PC-3 (cell line): ENCODE measurements around the gene HOXC10. TPM values are rescaled to one million over a fixed set of nuclear protein-coding genes. Genes with fewer than 3 reads are reported as not detected.

Source experiments
- ATAC-seq: fragments of 200-7000 bp; cut with Tn5 transposase; 2 replicates; pipeline ENCODE4 v1.9.1; 2020; ENCODE audit warnings: mild to moderate bottlenecking, moderate library complexity
- BruUV-seq: library from RNA; stranded (reverse); fragments of 400-500 nt; replicated peaks from 2 replicates; lab custom pipeline; 2021; lab: Mats Ljungman, UMichigan
- CTCF ChIA-PET: fragments of 300-600 bp; sonication (Branson Sonifier 250); formaldehyde crosslinking; loops from one replicate; lab custom pipeline; 2022; ENCODE audit warnings: antibody characterized with exemption; lab: Charles Lee
- POLR2A ChIA-PET: fragments of 300-600 bp; sonication (Branson Sonifier 250); formaldehyde crosslinking; loops from one replicate; lab custom pipeline; 2022; ENCODE audit warnings: antibody characterized with exemption; ENCODE audit not compliant: unreplicated experiment; lab: Charles Lee
- DNase-seq: peaks from one replicate; pipeline ENCODE4 v3.0.0-alpha.2; 2015
- H2AFZ ChIP-seq: fragments of 300-600 bp; sonication (generic); 2 replicates; pipeline ENCODE4 v1.6.0; 2016; ENCODE audit warnings: antibody characterized with exemption, low read length
- H3F3A ChIP-seq: fragments of 300-600 bp; sonication (generic); one replicate; pipeline ENCODE4 v1.6.0; 2017; ENCODE audit warnings: antibody characterized with exemption, low read length, control low read depth, mild to moderate bottlenecking; ENCODE audit not compliant: unreplicated experiment
- H3K27ac ChIP-seq: fragments of 300-600 bp; sonication (generic); 2 replicates; pipeline ENCODE4 v1.5.1; 2016; ENCODE audit warnings: mild to moderate bottlenecking, low read length
- H3K27me3 ChIP-seq: fragments of 300-600 bp; sonication (generic); 2 replicates; pipeline ENCODE4 v1.6.1; 2016; ENCODE audit warnings: low read length, mixed read lengths
- H3K36me3 ChIP-seq: fragments of 300-600 bp; sonication (generic); 2 replicates; pipeline ENCODE4 v1.6.1; 2016; ENCODE audit warnings: low read depth, mixed run types, low read length, mixed read lengths
- H3K4me1 ChIP-seq: fragments of 300-600 bp; sonication (generic); 2 replicates; pipeline ENCODE4 v1.5.1; 2016; ENCODE audit warnings: low read length; ENCODE audit not compliant: insufficient read depth
- H3K4me2 ChIP-seq: fragments of 300-600 bp; sonication (generic); 2 replicates; pipeline ENCODE4 v1.6.0; 2016; ENCODE audit warnings: low read length
- H3K4me3 ChIP-seq: fragments of 300-600 bp; sonication (generic); 2 replicates; pipeline ENCODE4 v1.5.1; 2016; ENCODE audit warnings: mild to moderate bottlenecking, low read length, mixed read lengths
- H3K79me2 ChIP-seq: fragments of 300-600 bp; sonication (generic); 2 replicates; pipeline ENCODE4 v1.6.1; 2017; ENCODE audit warnings: low read length, mixed read lengths
- H3K9ac ChIP-seq: fragments of 300-600 bp; sonication (generic); 2 replicates; pipeline ENCODE4 v1.6.0; 2016; ENCODE audit warnings: mild to moderate bottlenecking, low read length
- H3K9me2 ChIP-seq: fragments of 300-600 bp; sonication (generic); replicated peaks from 2 replicates; pipeline ENCODE4 v1.6.1; 2016; ENCODE audit warnings: mixed run types, low read length, mixed read lengths
- H3K9me3 ChIP-seq: fragments of 300-600 bp; sonication (generic); 2 replicates; pipeline ENCODE4 v1.6.1; 2016; ENCODE audit warnings: low read length, mixed read lengths
- H4K20me1 ChIP-seq: fragments of 300-600 bp; sonication (generic); 2 replicates; pipeline ENCODE4 v1.6.1; 2016; ENCODE audit warnings: low read length, mixed read lengths
- EZH2 ChIP-seq: fragments of 300-600 bp; sonication (generic); IDR thresholded peaks from one replicate; pipeline ENCODE4 v1.6.1; 2017; ENCODE audit warnings: antibody characterized with exemption, mild to moderate bottlenecking, low read length; ENCODE audit not compliant: unreplicated experiment
- EZH2phosphoT487 ChIP-seq: fragments of 300-600 bp; sonication (generic); IDR thresholded peaks from 2 replicates; pipeline ENCODE4 v1.6.1; 2018; ENCODE audit warnings: mild to moderate bottlenecking, antibody characterized with exemption, low read length, borderline replicate concordance
- intact Hi-C: fragments of 100-400 bp; cut with micrococcal nuclease; formaldehyde crosslinking; loops from 2 replicates; pipeline ENCODE4 v1.9.0; 2023
- total RNA-seq: library from RNA; depleted of rRNA; stranded (reverse); fragments of >200 nt; gene quantifications from 2 replicates; pipeline ENCODE4 v1.2.3, GENCODE V29; 2014
- TF ChIP-seq, protein P1 (sequence below): fragments of 300-600 bp; sonication (generic); conservative IDR thresholded peaks from 2 replicates; pipeline ENCODE4 v1.5.1; 2017; ENCODE audit warnings: antibody characterized with exemption, low read depth, mild to moderate bottlenecking, low read length

HOXC10 gene
- total RNA-seq, 1 experiment from 2014 or later, result 0.69 TPM

DNA sequence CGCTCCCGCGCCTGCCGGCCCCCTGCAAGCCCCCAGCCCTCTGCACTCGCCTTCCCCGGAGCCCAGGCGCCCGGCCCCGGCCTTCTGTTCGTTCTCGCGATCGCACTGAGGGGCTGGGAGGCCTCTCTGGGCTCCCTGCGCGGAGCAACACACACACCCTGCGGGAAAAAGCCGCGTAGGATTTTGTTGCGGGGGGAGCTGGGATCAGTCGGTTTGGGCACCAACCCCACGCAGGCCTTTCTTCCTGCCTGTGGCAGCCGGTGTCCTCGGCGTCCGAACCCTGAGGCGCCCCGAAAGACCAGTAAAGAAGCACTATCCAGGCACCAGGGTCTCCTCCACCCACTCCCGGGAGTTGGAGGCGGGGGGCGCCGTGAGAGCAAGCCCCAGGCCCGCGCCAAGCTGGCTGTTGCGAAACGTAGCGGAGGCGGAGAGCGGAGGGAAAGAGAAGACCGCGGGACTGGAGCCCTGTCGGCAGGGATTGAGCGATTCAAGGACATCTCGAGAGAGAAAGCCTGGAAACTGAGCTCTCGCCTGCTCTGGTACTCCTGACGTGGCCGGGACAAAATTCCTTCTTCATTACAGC lies 46.0 kb downstream of the HOXC10 start:
- Histone ChIP-seq H2AFZ (no peak overlapping the region), H3K79me2 (peaks cover 18% of the 10 kb centered on the region)
- BruUV-seq, result no TSS peak

DNA sequence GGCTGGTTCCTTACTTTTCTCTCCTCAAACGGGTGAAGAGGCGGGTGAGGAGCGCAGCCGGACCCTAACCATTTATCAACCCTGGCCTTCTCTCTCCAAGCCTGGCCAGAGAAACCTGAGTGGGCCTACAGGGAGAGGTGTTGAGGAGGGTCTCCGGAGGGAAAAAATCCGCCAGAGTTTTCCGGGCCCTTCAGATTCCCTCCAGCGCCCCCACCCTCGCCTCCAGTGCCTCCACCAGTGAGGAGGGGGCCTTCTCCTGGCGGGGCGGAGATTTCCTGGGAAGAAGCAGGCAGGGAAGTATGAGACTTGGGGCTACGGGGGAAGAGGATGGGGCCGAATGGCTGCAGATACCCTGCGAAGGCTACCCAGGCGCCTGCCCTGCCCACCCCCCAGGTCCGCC lies 46.5 kb downstream of the HOXC10 start:
- Histone ChIP-seq H3K9me2 (no peaks in the 10 kb centered on the region), H3K79me2 (peaks cover 17% of the 10 kb centered on the region), H3K4me3 (no peak overlapping the region), H3K27ac (no peak overlapping the region), H3K4me1 (peaks cover 12% of the 10 kb centered on the region), H3K4me2 (no peak overlapping the region), H2AFZ (no peak overlapping the region), H3K9ac (no peak overlapping the region), H3K36me3 (no peaks in the 10 kb centered on the region), H3F3A (no peaks in the 10 kb centered on the region), H3K27me3 (no peaks in the 10 kb centered on the region), H4K20me1 (no peaks in the 10 kb centered on the region), H3K9me3 (no peaks in the 10 kb centered on the region)
- TF ChIP-seq, protein P1, sequence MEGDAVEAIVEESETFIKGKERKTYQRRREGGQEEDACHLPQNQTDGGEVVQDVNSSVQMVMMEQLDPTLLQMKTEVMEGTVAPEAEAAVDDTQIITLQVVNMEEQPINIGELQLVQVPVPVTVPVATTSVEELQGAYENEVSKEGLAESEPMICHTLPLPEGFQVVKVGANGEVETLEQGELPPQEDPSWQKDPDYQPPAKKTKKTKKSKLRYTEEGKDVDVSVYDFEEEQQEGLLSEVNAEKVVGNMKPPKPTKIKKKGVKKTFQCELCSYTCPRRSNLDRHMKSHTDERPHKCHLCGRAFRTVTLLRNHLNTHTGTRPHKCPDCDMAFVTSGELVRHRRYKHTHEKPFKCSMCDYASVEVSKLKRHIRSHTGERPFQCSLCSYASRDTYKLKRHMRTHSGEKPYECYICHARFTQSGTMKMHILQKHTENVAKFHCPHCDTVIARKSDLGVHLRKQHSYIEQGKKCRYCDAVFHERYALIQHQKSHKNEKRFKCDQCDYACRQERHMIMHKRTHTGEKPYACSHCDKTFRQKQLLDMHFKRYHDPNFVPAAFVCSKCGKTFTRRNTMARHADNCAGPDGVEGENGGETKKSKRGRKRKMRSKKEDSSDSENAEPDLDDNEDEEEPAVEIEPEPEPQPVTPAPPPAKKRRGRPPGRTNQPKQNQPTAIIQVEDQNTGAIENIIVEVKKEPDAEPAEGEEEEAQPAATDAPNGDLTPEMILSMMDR, result no peak
- no peak for TF ChIP-seq EZH2
- TF ChIP-seq EZH2phosphoT487, result no peak
- DNase-seq, result no peak
- no peak for ATAC-seq
- ChIA-PET POLR2A (no interaction called here), CTCF (interaction anchor here (1.1 to 2.3 kb wide), 2 partner anchors 160 to 170 kb away, joined by 4 to 20 read pairs; no protein-coding TSS in a partner anchor)
- intact Hi-C loops, result no loop called here
- no TSS peak for BruUV-seq

More for the DNA sequence above, 46.0 kb downstream of the HOXC10 start:
- Histone ChIP-seq H4K20me1 (no peaks in the 10 kb centered on the region), H3K9ac (no peak overlapping the region), H3K4me1 (peaks cover 10% of the 10 kb centered on the region), H3K36me3 (no peaks in the 10 kb centered on the region), H3K9me3 (no peaks in the 10 kb centered on the region), H3K4me3 (no peak overlapping the region), H3K9me2 (no peaks in the 10 kb centered on the region), H3F3A (no peaks in the 10 kb centered on the region), H3K27ac (no peak overlapping the region), H3K27me3 (no peaks in the 10 kb centered on the region), H3K4me2 (no peak overlapping the region)
- TF ChIP-seq EZH2 (no peak), EZH2phosphoT487 (no peak)
- TF ChIP-seq, protein P1, result no peak
- DNase-seq, result no peak
- CTCF ChIA-PET, result interaction anchor here (1.1 to 2.3 kb wide), 2 partner anchors 161 to 171 kb away, joined by 4 to 20 read pairs; no protein-coding TSS in a partner anchor
- no peak for ATAC-seq
- POLR2A ChIA-PET, result no interaction called here
- intact Hi-C loops, result no loop called here

DNA sequence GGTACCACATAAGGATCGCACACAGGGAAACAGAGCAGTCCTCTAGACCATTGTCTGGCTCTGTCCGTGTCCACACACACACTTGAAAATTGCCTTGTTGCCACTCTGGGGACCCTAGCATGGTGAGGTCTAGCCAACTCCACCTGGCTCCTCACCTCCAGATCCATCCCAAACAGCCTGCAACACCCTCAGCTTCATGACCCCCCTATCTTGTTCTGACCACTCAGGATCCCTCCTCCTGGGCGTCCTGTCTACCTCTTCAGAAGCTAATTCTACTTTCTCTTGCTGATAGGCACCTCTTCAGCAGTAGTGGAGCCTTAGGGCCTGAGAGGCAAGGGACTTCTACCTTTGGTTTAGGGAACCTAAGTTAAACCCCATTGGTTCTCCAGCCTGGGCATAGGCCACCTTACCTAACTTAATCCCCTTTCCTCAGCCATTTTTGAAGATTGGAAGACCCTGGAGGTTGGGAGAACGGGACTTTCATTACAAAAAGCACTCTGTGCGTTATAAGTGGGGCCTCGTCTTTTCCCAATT lies 47.2 kb downstream of the HOXC10 start:
- Histone ChIP-seq H4K20me1 (no peaks in the 10 kb centered on the region), H3K9me2 (no peaks in the 10 kb centered on the region), H3K36me3 (no peaks in the 10 kb centered on the region), H2AFZ (no peak overlapping the region), H3K27ac (no peak overlapping the region), H3K79me2 (peaks cover 15% of the 10 kb centered on the region), H3K9me3 (no peaks in the 10 kb centered on the region), H3K27me3 (no peaks in the 10 kb centered on the region), H3K4me2 (no peak overlapping the region), H3K4me3 (no peak overlapping the region), H3K9ac (no peak overlapping the region), H3F3A (no peaks in the 10 kb centered on the region), H3K4me1 (peaks cover 19% of the 10 kb centered on the region)
- no TSS peak for BruUV-seq
- intact Hi-C loops, result loop anchor here (1.0 to 2.0 kb wide), 2 partner anchors 103 to 159 kb away; no protein-coding TSS in a partner anchor
- DNase-seq (no peak), ATAC-seq (no peak)
- CTCF ChIA-PET, result interaction anchor here (0.5 to 2.3 kb wide), 20 partner anchors 11 to 1849 kb away, joined by 3 to 36 read pairs (median 6); partner anchors contain the start of genes HOXC10, HOXC8 and SMUG1
- TF ChIP-seq, protein P1, result no peak
- TF ChIP-seq EZH2phosphoT487 (no peak), EZH2 (no peak)
- POLR2A ChIA-PET, result interaction anchor here (0.7 kb wide), 1 partner anchor 15 kb away, joined by 8 read pairs; no protein-coding TSS in a partner anchor
